OCI-LY3 (cell line): ENCODE data around the gene RHOT1.

Experiments used
- EZH2phosphoT487 ChIP-seq: fragments of 200-600 bp; shearing (Covaris generic); IDR thresholded peaks from 2 replicates; pipeline ENCODE4 v1.6.1; 2018; ENCODE audit warnings: antibody characterized with exemption, mixed run types, low read depth
- TF ChIP-seq, protein P1 (sequence below): fragments of 200-600, 300-600 bp; sonication (generic); IDR thresholded peaks from 2 replicates; pipeline ENCODE4 v1.5.1; 2014; ENCODE audit warnings: antibody characterized with exemption, low read length, low read depth

DNA sequence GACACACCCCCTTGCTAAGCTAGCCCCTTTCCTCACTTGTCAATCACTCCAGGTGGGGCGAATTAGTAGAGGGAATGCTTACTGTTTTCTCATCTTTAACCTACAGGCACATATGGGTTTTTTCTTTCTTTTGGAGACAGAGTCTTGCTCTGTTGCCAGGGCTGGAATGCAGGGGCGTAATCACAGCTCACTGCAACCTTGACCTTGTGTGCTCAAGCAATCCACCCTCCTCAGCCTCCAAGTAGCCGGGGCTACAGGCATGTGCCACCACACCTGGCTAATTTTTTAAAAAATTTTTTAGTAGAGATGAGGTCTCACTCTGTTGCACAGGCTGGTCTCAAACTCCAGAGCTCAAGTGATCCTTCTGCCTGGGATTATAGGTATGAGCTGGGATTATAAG is 84.6 kb downstream of the RHOT1 start:
- TF ChIP-seq, protein P1, sequence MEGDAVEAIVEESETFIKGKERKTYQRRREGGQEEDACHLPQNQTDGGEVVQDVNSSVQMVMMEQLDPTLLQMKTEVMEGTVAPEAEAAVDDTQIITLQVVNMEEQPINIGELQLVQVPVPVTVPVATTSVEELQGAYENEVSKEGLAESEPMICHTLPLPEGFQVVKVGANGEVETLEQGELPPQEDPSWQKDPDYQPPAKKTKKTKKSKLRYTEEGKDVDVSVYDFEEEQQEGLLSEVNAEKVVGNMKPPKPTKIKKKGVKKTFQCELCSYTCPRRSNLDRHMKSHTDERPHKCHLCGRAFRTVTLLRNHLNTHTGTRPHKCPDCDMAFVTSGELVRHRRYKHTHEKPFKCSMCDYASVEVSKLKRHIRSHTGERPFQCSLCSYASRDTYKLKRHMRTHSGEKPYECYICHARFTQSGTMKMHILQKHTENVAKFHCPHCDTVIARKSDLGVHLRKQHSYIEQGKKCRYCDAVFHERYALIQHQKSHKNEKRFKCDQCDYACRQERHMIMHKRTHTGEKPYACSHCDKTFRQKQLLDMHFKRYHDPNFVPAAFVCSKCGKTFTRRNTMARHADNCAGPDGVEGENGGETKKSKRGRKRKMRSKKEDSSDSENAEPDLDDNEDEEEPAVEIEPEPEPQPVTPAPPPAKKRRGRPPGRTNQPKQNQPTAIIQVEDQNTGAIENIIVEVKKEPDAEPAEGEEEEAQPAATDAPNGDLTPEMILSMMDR, result no peak
- no peak for TF ChIP-seq EZH2phosphoT487
